Measurements from ENCODE around the gene SSX7.
"Not testable (repeated sequence)": the region's sequence is repeated elsewhere in the genome, so short reads cannot be mapped to it uniquely, and the experiment has no call there.

The SSX7 gene, protein sequence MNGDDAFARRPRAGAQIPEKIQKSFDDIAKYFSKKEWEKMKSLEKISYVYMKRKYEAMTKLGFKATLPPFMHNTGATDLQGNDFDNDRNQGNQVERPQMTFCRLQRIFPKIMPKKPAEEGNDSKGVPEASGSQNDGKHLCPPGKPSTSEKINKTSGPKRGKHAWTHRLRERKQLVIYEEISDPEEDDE

GRCh38 chrX:52654800-52655199 lies at the start of gene SSX7:
Gene SSX7, minus strand, starts transcription at chrX:52654900. Its CDS starts 1,428 bp downstream, at chrX:52653472.
- TF ChIP-seq CTCF (IDR thresholded peaks at IDR 0.05): not testable (repeated sequence)

- no peak for TF ChIP-seq CTCF (IDR thresholded peaks at IDR 0.05)
Observed at GRCh38 chrX:52608961-52609360, 45.7 kb downstream of the SSX7 start.

DNA sequence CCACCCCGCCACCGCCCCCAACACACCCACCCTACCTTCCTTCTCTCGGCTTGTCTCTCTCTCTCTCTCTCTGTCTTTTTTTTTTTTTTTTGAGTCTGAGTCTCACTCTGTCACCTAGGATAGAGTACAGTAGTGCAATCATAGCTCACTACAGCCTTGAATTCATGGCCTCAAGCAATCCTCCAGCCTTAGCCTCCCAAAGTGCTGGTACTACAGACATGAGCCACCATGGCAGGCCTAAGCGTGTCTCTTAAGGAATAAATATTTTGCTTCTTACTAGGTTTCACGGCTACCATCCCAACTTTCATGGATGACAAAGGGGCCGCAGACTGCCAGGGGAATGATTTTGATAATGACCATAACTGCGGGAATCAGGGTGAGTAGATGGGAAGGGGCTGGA lies 55.8 kb downstream of the SSX7 start:
- no peak for TF ChIP-seq CTCF (IDR thresholded peaks at IDR 0.05)

DNA sequence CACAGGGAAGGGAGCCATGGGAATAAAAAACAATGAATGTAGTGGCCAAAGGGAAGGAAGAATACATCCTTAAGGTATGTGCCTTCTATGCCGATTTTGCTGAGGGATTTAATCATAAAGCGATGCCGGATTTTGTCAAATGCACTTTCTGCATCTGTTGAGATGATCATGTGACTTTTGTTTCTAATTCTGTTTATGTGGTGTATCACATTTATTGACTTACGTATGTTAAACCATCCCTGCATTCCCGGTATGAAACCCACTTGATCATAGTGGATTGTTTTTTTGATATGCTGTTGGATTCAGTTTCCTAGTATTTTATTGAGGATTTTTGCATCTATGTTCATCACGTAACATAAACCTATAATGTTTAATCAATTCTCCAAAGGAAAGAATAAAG lies 60.0 kb downstream of the SSX7 start:
- no peak for TF ChIP-seq CTCF (IDR thresholded peaks at IDR 0.05)

Measured in LNCAP (cell line).